Measurements from ENCODE around the gene AKNA.

DNA sequence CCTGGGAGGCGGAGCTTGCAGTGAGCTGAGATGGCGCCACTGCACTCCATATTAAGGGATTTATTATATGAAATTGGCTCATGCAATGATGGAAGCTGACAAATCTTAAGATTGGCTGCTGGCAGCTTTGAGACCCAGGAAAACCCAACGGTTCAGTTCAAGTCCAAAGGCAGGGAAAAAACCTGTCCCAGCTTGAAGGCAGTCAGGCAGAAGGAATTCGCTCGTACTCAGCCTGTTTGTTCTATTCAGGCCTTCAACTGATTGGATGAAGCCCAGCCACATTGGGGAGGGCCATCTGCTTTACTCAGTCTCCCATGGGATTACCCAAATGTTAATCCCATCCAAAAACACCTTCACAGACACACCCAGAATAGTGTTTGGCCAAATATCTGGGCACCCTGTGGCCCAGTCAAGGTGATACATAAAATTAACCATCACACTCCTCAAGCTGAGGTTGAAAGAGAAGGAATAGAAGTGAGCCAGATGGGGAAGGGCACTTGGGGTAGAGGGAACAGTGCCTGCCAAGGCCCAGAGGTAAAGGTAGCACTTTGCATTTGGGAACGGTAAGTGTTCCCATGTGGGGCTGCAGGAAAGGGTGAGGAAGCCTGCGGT, 73.4 kb downstream of the AKNA start:
- TF ChIP-seq, protein P1, sequence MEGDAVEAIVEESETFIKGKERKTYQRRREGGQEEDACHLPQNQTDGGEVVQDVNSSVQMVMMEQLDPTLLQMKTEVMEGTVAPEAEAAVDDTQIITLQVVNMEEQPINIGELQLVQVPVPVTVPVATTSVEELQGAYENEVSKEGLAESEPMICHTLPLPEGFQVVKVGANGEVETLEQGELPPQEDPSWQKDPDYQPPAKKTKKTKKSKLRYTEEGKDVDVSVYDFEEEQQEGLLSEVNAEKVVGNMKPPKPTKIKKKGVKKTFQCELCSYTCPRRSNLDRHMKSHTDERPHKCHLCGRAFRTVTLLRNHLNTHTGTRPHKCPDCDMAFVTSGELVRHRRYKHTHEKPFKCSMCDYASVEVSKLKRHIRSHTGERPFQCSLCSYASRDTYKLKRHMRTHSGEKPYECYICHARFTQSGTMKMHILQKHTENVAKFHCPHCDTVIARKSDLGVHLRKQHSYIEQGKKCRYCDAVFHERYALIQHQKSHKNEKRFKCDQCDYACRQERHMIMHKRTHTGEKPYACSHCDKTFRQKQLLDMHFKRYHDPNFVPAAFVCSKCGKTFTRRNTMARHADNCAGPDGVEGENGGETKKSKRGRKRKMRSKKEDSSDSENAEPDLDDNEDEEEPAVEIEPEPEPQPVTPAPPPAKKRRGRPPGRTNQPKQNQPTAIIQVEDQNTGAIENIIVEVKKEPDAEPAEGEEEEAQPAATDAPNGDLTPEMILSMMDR (conservative IDR thresholded peaks at IDR 0.05; ENCODE audit: low read length) = no peak
- no peak for TF ChIP-seq EZH2phosphoT487 (IDR thresholded peaks at IDR 0.05; ENCODE audit: borderline replicate concordance, low read depth, low read length)
